Suprapubic skin (tissue), 4 donors: ENCODE data around the gene INHBB. TPM values are rescaled to one million over a fixed set of nuclear protein-coding genes. Genes with fewer than 3 reads are reported as not detected.
A peak's percentile ranks its signal among the peaks of the same experiment; 100 is the strongest.
"Not testable (repeated sequence)": the region's sequence is repeated elsewhere in the genome, so short reads cannot be mapped to it uniquely, and the experiment has no call there.

Experiments
- DNase-seq, 2 donors: peaks; one replicate each; pipeline ENCODE4 v3.0.0-alpha.2; 2019; ENCODE audit warnings: low spot score in 2 of 2
- H3K27ac ChIP-seq: fragments of 200-600 bp; sonication (generic); one replicate; pipeline ENCODE4 v1.5.1; 2019
- H3K27me3 ChIP-seq: fragments of 200-600 bp; sonication (generic); one replicate; pipeline ENCODE4 v1.5.1; 2019
- H3K36me3 ChIP-seq: fragments of 200-600 bp; sonication (generic); one replicate; pipeline ENCODE4 v1.5.1; 2019
- H3K4me1 ChIP-seq: fragments of 200-600 bp; sonication (generic); one replicate; pipeline ENCODE4 v1.5.1; 2019
- H3K4me3 ChIP-seq: fragments of 200-600 bp; sonication (generic); one replicate; pipeline ENCODE4 v1.5.1; 2019; ENCODE audit warnings: mild to moderate bottlenecking
- H3K9me3 ChIP-seq: fragments of 200-600 bp; sonication (generic); one replicate; pipeline ENCODE4 v1.5.1; 2019
- CTCF ChIP-seq, 2 donors: fragments of 200-600 bp in 1 of 2; fragments of 450-650 bp in 1 of 2; sonication (generic) in 1 of 2; IDR thresholded peaks; one replicate each; pipeline ENCODE4 v1.5.1; 2016 to 2019; ENCODE audit warnings: antibody characterized with exemption in 2 of 2, mild to moderate bottlenecking in 1 of 2, moderate library complexity in 1 of 2
- EP300 ChIP-seq: sonication (generic); formaldehyde crosslinking; IDR thresholded peaks from one replicate; pipeline ENCODE4 v1.6.1; 2017; ENCODE audit warnings: antibody characterized with exemption
- POLR2A ChIP-seq, 2 donors: fragments of 450-650 bp; IDR thresholded peaks; one replicate each; pipeline ENCODE4 v1.6.1; 2017; ENCODE audit warnings: antibody characterized with exemption in 2 of 2, mild to moderate bottlenecking in 2 of 2, moderate library complexity in 2 of 2
- POLR2AphosphoS5 ChIP-seq, 3 donors: sonication (generic); formaldehyde crosslinking; IDR thresholded peaks; one replicate each; pipeline ENCODE4 v1.6.1; 2017; ENCODE audit warnings: antibody characterized with exemption in 3 of 3
- WGBS: methylation state at CpG from one replicate; pipeline ENCODE4 v1.1.5; 2018; 5-methylcytosine and 5-hydroxymethylcytosine counted together
- total RNA-seq, 4 donors: library from RNA; depleted of rRNA; stranded (reverse); fragments of >200 nt; gene quantifications; one replicate each; pipeline ENCODE4 v1.1.0, GENCODE V29; 2016

INHBB gene
- total RNA-seq, 4 donors from 2014 or later: 12.1 to 26.1 (median 18.2) TPM

GRCh38 chr2:120307482-120307881 is 38.5 kb upstream of the INHBB start:
- H3K9me3 ChIP-seq: no peaks in the 10 kb centered on the region
- H3K4me1 ChIP-seq: peaks cover 4% of the 10 kb centered on the region
- peaks cover 13% of the 10 kb centered on the region for H3K36me3 ChIP-seq
- WGBS: 37% methylated on average over 5 of the region's 7 CpGs
- TF ChIP-seq CTCF (IDR thresholded peaks at IDR 0.05): no peak
- TF ChIP-seq POLR2AphosphoS5 (IDR thresholded peaks at IDR 0.05): no peak
- no peak for TF ChIP-seq EP300
- no peak for TF ChIP-seq POLR2A (IDR thresholded peaks at IDR 0.05)
- no peak overlapping the region for H3K27ac ChIP-seq
- no peak overlapping the region for H3K4me3 ChIP-seq
- DNase-seq: no peak
- no peaks in the 10 kb centered on the region for H3K27me3 ChIP-seq

- Histone ChIP-seq H3K27ac (no peak overlapping the region), H3K9me3 (no peaks in the 10 kb centered on the region), H3K36me3 (peaks cover 5% of the 10 kb centered on the region), H3K4me1 (peaks cover 11% of the 10 kb centered on the region), H3K27me3 (no peaks in the 10 kb centered on the region), H3K4me3 (no peak overlapping the region)
- no peak for TF ChIP-seq POLR2A (IDR thresholded peaks at IDR 0.05)
- TF ChIP-seq POLR2AphosphoS5 (IDR thresholded peaks at IDR 0.05): no peak
- no peak for TF ChIP-seq EP300
- TF ChIP-seq CTCF (IDR thresholded peaks at IDR 0.05): no peak
- DNase-seq: no peak
- WGBS: 88% methylated on average over 12 of the region's 16 CpGs
Observed at GRCh38 chr2:120308038-120308910, 37.7 kb upstream of the INHBB start.

- TF ChIP-seq POLR2A (IDR thresholded peaks at IDR 0.05) (no peak), EP300 (no peak), CTCF (IDR thresholded peaks at IDR 0.05) (no peak), POLR2AphosphoS5 (IDR thresholded peaks at IDR 0.05) (no peak)
- no peaks in the 10 kb centered on the region for H3K36me3 ChIP-seq
- H3K4me1 ChIP-seq: peaks cover 18% of the 10 kb centered on the region
- no peak overlapping the region for H3K27ac ChIP-seq
- DNase-seq: no peak
- H3K4me3 ChIP-seq: no peak overlapping the region
- WGBS: 91% methylated on average over 6 of the region's 6 CpGs
- H3K9me3 ChIP-seq: no peaks in the 10 kb centered on the region
- no peaks in the 10 kb centered on the region for H3K27me3 ChIP-seq
Observed at GRCh38 chr2:120310136-120310535, 35.8 kb upstream of the INHBB start.

GRCh38 chr2:120310841-120311240 is 35.1 kb upstream of the INHBB start:
- H3K9me3 ChIP-seq: not testable (repeated sequence)

GRCh38 chr2:120312076-120312475 is 33.9 kb upstream of the INHBB start:
- Histone ChIP-seq H3K27me3 (no peaks in the 10 kb centered on the region), H3K27ac (no peak overlapping the region), H3K9me3 (no peaks in the 10 kb centered on the region), H3K4me3 (no peak overlapping the region), H3K4me1 (peaks cover 18% of the 10 kb centered on the region), H3K36me3 (no peaks in the 10 kb centered on the region)
- TF ChIP-seq EP300 (no peak), POLR2AphosphoS5 (IDR thresholded peaks at IDR 0.05) (no peak), CTCF (IDR thresholded peaks at IDR 0.05) (no peak), POLR2A (IDR thresholded peaks at IDR 0.05) (no peak)
- peak in 1 of 2 donors; percentile 32 for DNase-seq
- 85% methylated on average over 6 of the region's 6 CpGs for WGBS

More at GRCh38 chr2:120310841-120311240, 35.1 kb upstream of the INHBB start:
- WGBS: 96% methylated on average over 8 of the region's 8 CpGs
- peak in 1 of 2 donors; percentile 28 for DNase-seq
- peaks cover 18% of the 10 kb centered on the region for H3K4me1 ChIP-seq
- H3K27ac ChIP-seq, H3K4me3 ChIP-seq, H3K27me3 ChIP-seq, H3K36me3 ChIP-seq: not testable (repeated sequence)
